BJ (cell line): Measurements from ENCODE around the gene SLC25A34. TPM values are rescaled to one million over a fixed set of nuclear protein-coding genes. Genes with fewer than 3 reads are reported as not detected.

Source experiments
- CTCF ChIA-PET: fragments of 350-600 bp; formaldehyde crosslinking; extraction: SDS; loops from one replicate; lab custom pipeline; 2021; ENCODE audit warnings: antibody characterized with exemption, inconsistent platforms; lab: Yijun Ruan, JAX
- POLR2A ChIA-PET: fragments of 300-600 bp; sonication (Branson Sonifier 250); formaldehyde crosslinking; extraction: SDS; loops from one replicate; lab custom pipeline; 2021; ENCODE audit warnings: antibody characterized with exemption; lab: Charles Lee
- DNase-seq: peaks from one replicate; pipeline ENCODE4 v3.0.0-alpha.2; 2011; ENCODE audit warnings: low read depth
- H3K27me3 ChIP-seq: 2 replicates; pipeline ENCODE4 v1.6.0; 2011; ENCODE audit warnings: low read length; ENCODE audit not compliant: control insufficient read depth, insufficient read depth
- H3K36me3 ChIP-seq: 2 replicates; pipeline ENCODE4 v1.5.1; 2011; ENCODE audit warnings: low read length; ENCODE audit not compliant: control insufficient read depth, insufficient read depth
- H3K4me3 ChIP-seq: 2 replicates; pipeline ENCODE4 v1.5.1; 2011; ENCODE audit warnings: low read depth, mild to moderate bottlenecking, control low read depth, low read length
- CTCF ChIP-seq: IDR thresholded peaks from 2 replicates; pipeline ENCODE4 v1.5.1; 2011; ENCODE audit warnings: low read depth, mild to moderate bottlenecking, control low read depth, inconsistent platforms, low read length, moderate library complexity; ENCODE audit not compliant: insufficient read depth
- polyA plus RNA-seq: library from polyadenylated mRNA; depleted of rRNA; stranded (reverse); fragments of >200 nt; gene quantifications from 2 replicates; pipeline ENCODE4 v1.2.3, GENCODE V29; 2011

Gene SLC25A34
- polyA plus RNA-seq, 1 experiment: 0.70 TPM

- Histone ChIP-seq H3K36me3 (peaks cover 5% of the 10 kb centered on the region), H3K4me3 (no peak overlapping the region), H3K27me3 (no peaks in the 10 kb centered on the region)
- ChIA-PET POLR2A (no interaction called here), CTCF (interaction anchor here (1.0 kb wide), 1 partner anchor 9 kb away, joined by 3 read pairs; no protein-coding TSS in a partner anchor)
- no peak for DNase-seq
- no peak for TF ChIP-seq CTCF
Measured at GRCh38 chr1:15705184-15705566, 30.9 kb upstream of the SLC25A34 start.

- TF ChIP-seq CTCF: no peak
- Histone ChIP-seq H3K36me3 (peaks cover 5% of the 10 kb centered on the region), H3K4me3 (no peak overlapping the region), H3K27me3 (no peaks in the 10 kb centered on the region)
- ChIA-PET CTCF (no interaction called here), POLR2A (no interaction called here)
- DNase-seq: no peak
Measured at GRCh38 chr1:15706751-15707150, 29.3 kb upstream of the SLC25A34 start.

GRCh38 chr1:15707239-15707925, 28.7 kb upstream of the SLC25A34 start:
- Histone ChIP-seq H3K4me3 (no peak overlapping the region), H3K27me3 (no peaks in the 10 kb centered on the region), H3K36me3 (peaks cover 4% of the 10 kb centered on the region)
- TF ChIP-seq CTCF: no peak
- no peak for DNase-seq
- ChIA-PET POLR2A (no interaction called here), CTCF (interaction anchor here (0.6 to 0.8 kb wide), 2 partner anchors 26 to 70 kb away, joined by 3 read pairs; no protein-coding TSS in a partner anchor)

- Histone ChIP-seq H3K4me3 (no peak overlapping the region), H3K27me3 (no peaks in the 10 kb centered on the region), H3K36me3 (peaks cover 4% of the 10 kb centered on the region)
- ChIA-PET POLR2A (no interaction called here), CTCF (interaction anchor here (0.5 to 1.4 kb wide), 2 partner anchors 83 to 127 kb away, joined by 4 read pairs; no protein-coding TSS in a partner anchor)
- TF ChIP-seq CTCF: no peak
- DNase-seq: no peak
Measured at GRCh38 chr1:15708486-15709137, 27.4 kb upstream of the SLC25A34 start.

- TF ChIP-seq CTCF: no peak
- H3K27me3 ChIP-seq: no peaks in the 10 kb centered on the region
- POLR2A ChIA-PET: no interaction called here
- no peak overlapping the region for H3K4me3 ChIP-seq
- peaks cover 4% of the 10 kb centered on the region for H3K36me3 ChIP-seq
- no peak for DNase-seq
- CTCF ChIA-PET: interaction anchor here (0.5 to 1.4 kb wide), 2 partner anchors 83 to 127 kb away, joined by 4 read pairs; no protein-coding TSS in a partner anchor
Measured at GRCh38 chr1:15709226-15709625, 26.8 kb upstream of the SLC25A34 start.
